Cortex of kidney (tissue), 1 donor: Measurements from ENCODE around the gene SKIC2.
"Not testable (repeated sequence)": the region's sequence is repeated elsewhere in the genome, so short reads cannot be mapped to it uniquely, and the experiment has no call there.

Experiments used
- DNase-seq: peaks from one replicate; lab custom pipeline; 2025; lab: John Stamatoyannopoulos, UW

The SKIC2 gene

GRCh38 chr6:32004864-32005537, 46.0 kb downstream of the SKIC2 start:
- not testable (repeated sequence) for DNase-seq

DNA sequence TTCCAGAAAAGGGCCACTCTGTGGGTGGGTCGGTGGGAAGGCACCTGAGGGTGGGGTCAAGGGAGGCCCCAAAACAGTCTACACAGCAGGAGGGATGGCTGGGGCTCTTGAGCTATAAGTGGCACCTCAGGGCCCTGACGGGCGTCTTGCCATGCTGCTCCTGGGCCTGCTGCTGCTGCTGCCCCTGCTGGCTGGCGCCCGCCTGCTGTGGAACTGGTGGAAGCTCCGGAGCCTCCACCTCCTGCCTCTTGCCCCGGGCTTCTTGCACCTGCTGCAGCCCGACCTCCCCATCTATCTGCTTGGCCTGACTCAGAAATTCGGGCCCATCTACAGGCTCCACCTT, 46.5 kb downstream of the SKIC2 start:
- not testable (repeated sequence) for DNase-seq

- not testable (repeated sequence) for DNase-seq
These were observed 47.1 kb downstream of the SKIC2 start for GRCh38 chr6:32005991-32006529.

DNA sequence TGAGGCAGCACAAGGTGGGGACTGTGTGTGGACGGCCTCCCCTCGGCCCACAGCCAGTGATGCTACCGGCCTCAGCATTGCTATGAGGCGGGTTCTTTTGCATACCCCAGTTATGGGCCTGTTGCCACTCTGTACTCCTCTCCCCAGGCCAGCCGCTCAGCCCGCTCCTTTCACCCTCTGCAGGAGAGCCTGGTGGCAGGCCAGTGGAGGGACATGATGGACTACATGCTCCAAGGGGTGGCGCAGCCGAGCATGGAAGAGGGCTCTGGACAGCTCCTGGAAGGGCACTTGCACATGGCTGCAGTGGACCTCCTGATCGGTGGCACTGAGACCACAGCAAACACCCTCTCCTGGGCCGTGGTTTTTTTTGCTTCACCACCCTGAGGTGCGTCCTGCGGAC, 48.1 kb downstream of the SKIC2 start:
- DNase-seq, result not testable (repeated sequence)

GRCh38 chr6:32008037-32008436, 49.1 kb downstream of the SKIC2 start:
- DNase-seq, result not testable (repeated sequence)

- not testable (repeated sequence) for DNase-seq
These were observed 49.6 kb downstream of the SKIC2 start for GRCh38 chr6:32008616-32009015.

GRCh38 chr6:32009537-32009936, 50.6 kb downstream of the SKIC2 start:
- not testable (repeated sequence) for DNase-seq

DNA sequence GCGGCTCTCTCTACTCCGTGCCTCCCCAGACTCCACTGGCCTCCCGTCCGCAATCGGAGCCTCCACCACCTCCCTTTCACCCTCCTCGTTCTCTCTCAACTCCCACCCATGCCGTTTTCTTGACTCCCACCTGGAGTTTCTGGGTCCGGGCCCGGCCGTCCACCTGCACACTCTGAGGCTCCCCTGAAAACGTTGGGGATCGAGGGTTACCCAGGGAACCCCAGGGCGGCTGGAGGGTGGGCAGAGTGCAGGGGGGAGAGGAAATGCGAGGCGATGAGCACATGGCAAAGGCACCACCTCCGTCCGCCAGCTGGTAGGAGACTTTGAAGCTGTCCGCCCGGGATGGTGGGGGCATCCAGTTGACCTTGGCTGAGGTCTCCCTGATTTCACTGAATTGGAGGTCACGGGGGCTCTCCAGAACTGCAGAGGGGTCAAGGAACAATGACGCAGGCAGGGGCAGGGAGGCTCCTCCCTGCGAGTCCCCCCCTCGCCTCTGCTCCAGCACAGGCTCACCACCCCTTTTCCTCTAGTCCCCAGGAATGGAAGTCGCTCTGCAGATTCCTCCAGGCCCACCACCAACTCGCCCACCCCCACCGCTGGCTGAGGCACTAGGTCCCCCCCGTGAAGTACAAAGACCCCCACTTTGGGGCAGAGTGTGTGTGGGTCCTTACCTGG, 52.0 kb downstream of the SKIC2 start:
- not testable (repeated sequence) for DNase-seq

DNA sequence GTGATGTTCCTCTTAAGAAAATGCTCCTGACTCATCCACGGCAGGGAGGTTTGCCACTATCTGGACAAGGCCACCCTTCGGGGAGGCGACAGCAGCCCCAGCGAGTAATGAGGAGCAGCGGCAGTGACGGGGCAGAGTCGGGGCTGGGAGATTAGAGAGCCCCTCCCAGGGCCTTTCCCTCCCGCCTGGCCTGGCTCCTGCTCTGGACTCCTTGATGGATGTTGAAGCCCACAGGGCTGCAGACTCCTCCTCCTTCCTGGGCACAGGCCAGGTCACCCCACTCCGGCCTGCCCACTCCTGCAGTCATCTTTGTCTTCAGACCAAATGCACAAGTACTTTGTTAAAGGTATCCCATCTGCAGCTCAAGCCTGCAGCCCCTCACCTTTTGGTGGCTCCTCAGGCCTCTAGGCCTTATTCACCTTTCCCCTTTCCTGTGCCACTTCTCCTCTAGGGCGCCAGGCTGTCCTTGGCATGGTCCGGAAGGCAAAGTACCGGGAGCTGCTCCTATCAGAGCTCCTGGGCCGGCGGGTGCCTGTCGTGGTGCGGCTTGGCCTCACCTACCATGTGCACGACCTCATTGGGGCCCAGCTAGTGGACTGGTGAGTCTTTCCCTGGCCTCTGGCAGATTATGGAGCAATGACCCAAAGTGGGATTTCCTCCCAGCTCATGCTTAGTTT, 54.1 kb downstream of the SKIC2 start:
- DNase-seq, result not testable (repeated sequence)

DNA sequence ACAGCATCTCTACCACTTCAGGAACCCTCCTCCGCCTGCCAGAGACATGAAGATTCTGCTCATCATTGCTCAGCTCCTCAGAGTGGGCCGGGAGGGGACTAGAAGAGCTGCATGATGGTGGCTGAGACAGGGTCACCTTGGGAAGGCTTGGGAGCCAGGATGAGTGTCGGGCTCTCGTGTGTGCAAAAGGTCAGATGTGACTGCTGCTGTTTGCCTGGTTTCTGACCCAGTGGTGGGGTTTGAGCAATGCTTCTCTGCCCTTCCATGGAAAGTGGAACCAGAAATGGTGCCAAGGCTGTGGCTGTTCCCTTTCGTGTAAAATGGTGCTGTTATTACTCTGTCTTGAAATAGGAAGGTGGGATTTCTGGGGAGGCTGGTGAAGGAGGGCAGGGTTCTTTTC, 54.8 kb downstream of the SKIC2 start:
- not testable (repeated sequence) for DNase-seq

DNA sequence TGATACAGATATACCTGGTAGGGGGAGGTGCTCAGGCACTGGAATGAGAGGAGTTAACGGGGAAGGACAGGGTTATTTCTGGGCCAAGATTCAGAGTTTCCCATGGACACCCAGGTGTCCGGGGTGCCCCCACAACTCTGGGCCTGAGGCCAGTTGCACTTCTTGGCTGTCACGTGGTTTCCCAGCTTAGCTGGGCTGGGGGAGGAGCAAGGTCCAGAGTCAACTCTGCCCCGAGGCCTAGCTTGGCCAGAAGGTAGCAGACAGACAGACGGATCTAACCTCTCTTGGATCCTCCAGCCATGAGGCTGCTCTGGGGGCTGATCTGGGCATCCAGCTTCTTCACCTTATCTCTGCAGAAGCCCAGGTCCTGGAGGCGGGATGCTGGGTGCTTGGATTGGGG, 55.6 kb downstream of the SKIC2 start, which contains the start of gene C4B:
TSS of gene C4B (plus strand) at position 249 of the 400 bp plus-strand sequence. CDS start at position 300, 51 bp downstream.
- not testable (repeated sequence) for DNase-seq
